ENCODE measurements around the gene SPATA13. TPM values are rescaled to one million over a fixed set of nuclear protein-coding genes. Genes with fewer than 3 reads are reported as not detected.

SPATA13 gene
- total and polyA plus RNA-seq, 5 donors from 2014 or later = 80.9 to 115 (median 87.9) TPM

DNA sequence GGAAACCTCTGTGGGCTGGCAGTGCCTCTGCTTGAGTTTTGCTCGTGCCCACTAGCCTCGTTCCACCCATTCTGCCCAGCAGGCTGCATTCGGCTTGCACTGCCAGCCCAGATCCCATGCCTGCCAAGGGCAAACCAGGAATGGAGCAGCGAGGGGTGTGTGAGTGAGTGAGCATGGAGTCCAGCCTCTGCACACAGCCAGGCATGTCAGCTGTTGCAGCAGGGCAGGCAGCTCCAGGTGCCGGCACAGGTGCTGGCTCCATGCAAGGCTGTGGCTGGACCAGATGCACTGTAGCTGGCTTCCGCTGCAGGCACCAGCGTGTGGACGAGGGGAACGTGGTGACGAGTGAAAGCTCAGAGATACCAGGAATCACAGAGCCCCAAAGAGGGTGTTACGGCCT, 64.5 kb downstream of the SPATA13 start:
- peaks cover 13% of the 10 kb centered on the region for H3K4me1 ChIP-seq (ENCODE audit: control insufficient read depth, insufficient read depth, low read length, poor library complexity, severe bottlenecking)
- no peaks in the 10 kb centered on the region for H3K9me3 Mint-ChIP-seq
- ATAC-seq (ENCODE audit: low read depth in 2 of 2) = no peak
- H3K27ac Mint-ChIP-seq = no peak overlapping the region
- H3K4me3 ChIP-seq (ENCODE audit: low read depth, low read length) = no peak overlapping the region
- H3K36me3 Mint-ChIP-seq = no peaks in the 10 kb centered on the region
- no peak overlapping the region for H3K27ac ChIP-seq (ENCODE audit: insufficient read depth, low read length, poor library complexity, severe bottlenecking)
- H3K4me1 Mint-ChIP-seq = peaks cover under 1 to 18% (median 9%) of the 10 kb centered on the region in 4 donors
- no peaks in the 10 kb centered on the region for H3K27me3 ChIP-seq (ENCODE audit: control insufficient read depth, insufficient read depth, low read length)
- H3K36me3 ChIP-seq (ENCODE audit: control insufficient read depth, insufficient read depth, low read length) = no peaks in the 10 kb centered on the region
- H3K27me3 Mint-ChIP-seq = no peaks in the 10 kb centered on the region
- peak overlapping the region in 1 of 4 donors; percentile 60 for H3K4me3 Mint-ChIP-seq
- DNase-seq = no peak
- H3K9me3 ChIP-seq (ENCODE audit: control insufficient read depth in 2 of 2, low read length in 2 of 2) = no peaks in the 10 kb centered on the region

DNA sequence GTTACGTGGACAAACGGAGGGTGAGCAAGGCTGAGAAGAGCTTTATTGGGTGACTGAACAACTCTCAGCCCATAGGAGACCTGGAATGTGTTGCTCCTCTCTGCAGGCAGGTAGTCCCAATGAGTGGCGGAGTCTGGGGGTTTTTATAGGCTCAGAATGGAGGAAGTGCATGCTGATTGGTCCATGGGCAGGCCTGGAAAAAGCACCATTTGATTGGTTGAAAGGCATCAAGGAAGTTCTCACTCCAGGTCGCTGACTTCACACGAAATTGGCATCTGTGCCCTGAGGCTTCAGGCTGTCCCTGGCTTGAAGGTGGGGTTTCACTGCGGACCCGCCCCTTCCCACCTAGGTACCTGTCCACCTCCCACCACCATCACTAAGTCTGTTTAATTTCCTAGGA, 65.4 kb downstream of the SPATA13 start:
- no peaks in the 10 kb centered on the region for H3K9me3 Mint-ChIP-seq
- DNase-seq (no peak), ATAC-seq (ENCODE audit: low read depth in 2 of 2) (no peak)
- Histone ChIP-seq H3K9me3 (ENCODE audit: control insufficient read depth in 2 of 2, low read length in 2 of 2) (no peaks in the 10 kb centered on the region), H3K36me3 (ENCODE audit: control insufficient read depth, insufficient read depth, low read length) (no peaks in the 10 kb centered on the region), H3K4me3 (ENCODE audit: low read depth, low read length) (no peak overlapping the region), H3K27me3 (ENCODE audit: control insufficient read depth, insufficient read depth, low read length) (no peaks in the 10 kb centered on the region), H3K4me1 (ENCODE audit: control insufficient read depth, insufficient read depth, low read length, poor library complexity, severe bottlenecking) (peaks cover 13% of the 10 kb centered on the region), H3K27ac (ENCODE audit: insufficient read depth, low read length, poor library complexity, severe bottlenecking) (no peak overlapping the region)
- peaks cover 0 to 24% (median 7%) of the 10 kb centered on the region in 4 donors for H3K4me1 Mint-ChIP-seq
- no peaks in the 10 kb centered on the region for H3K27me3 Mint-ChIP-seq
- H3K36me3 Mint-ChIP-seq = no peaks in the 10 kb centered on the region
- no peak overlapping the region for H3K4me3 Mint-ChIP-seq
- H3K27ac Mint-ChIP-seq = peak overlapping the region in 1 of 3 donors; percentile 6

DNA sequence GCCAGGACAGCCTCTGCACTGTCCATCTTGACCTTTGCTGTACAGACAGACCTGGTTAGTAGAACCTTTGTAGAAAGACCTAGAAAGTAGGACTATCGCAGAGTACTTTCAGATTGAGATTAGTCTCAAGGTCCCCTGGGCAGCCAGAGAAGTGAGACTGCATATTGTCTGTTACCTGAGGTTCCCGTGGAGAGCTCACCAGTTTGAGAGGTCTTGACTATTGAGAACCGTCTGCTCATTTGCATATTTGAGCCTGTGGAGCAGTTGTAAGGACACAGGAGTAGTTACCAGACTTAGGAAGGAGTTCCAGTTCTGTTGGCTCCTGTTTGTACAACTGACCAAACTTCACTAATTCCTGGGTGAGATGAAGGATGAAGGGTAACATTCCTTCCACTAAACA, 66.2 kb downstream of the SPATA13 start:
- Mint-ChIP-seq H3K4me1 (peaks cover 0 to 28% (median 10%) of the 10 kb centered on the region in 4 donors), H3K27me3 (no peaks in the 10 kb centered on the region), H3K36me3 (no peaks in the 10 kb centered on the region), H3K4me3 (no peak overlapping the region), H3K27ac (no peak overlapping the region), H3K9me3 (no peaks in the 10 kb centered on the region)
- H3K4me3 ChIP-seq (ENCODE audit: low read depth, low read length) = no peak overlapping the region
- no peak overlapping the region for H3K27ac ChIP-seq (ENCODE audit: insufficient read depth, low read length, poor library complexity, severe bottlenecking)
- H3K36me3 ChIP-seq (ENCODE audit: control insufficient read depth, insufficient read depth, low read length) = no peaks in the 10 kb centered on the region
- DNase-seq = no peak
- peaks cover 13% of the 10 kb centered on the region for H3K4me1 ChIP-seq (ENCODE audit: control insufficient read depth, insufficient read depth, low read length, poor library complexity, severe bottlenecking)
- no peaks in the 10 kb centered on the region for H3K27me3 ChIP-seq (ENCODE audit: control insufficient read depth, insufficient read depth, low read length)
- ATAC-seq (ENCODE audit: low read depth in 2 of 2) = no peak
- H3K9me3 ChIP-seq (ENCODE audit: control insufficient read depth in 2 of 2, low read length in 2 of 2) = no peaks in the 10 kb centered on the region

DNA sequence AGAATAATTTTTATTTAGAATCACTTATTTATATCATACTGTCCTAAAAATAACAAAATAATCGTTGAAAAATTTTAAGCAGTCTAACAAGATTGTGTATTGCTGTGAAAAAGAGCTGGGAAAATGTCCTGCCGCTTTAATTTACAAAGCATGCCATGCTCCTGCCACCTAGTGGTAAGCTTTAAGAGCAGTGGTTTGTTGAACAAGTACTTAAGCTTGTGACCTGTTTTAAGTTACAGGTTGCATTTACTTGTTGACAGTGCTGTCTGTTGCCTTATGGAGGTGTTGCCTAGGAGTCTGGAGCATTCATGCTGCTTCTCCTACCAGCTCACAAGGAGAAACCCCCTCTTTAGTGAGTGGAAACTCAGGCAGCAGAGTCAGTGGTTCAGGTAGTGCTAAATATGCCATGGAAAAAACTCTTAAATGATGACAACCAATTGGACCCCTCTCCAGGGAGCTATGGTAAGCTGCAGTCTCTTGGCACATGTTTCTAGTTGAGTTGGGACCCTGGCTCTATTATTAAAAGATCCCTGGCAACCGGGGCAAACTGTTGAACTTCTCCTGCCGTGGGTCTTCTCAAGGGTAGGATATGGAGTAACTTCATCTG, 68.4 kb downstream of the SPATA13 start:
- Histone ChIP-seq H3K9me3 (ENCODE audit: control insufficient read depth in 2 of 2, low read length in 2 of 2) (no peaks in the 10 kb centered on the region), H3K4me3 (ENCODE audit: low read depth, low read length) (no peak overlapping the region), H3K27ac (ENCODE audit: insufficient read depth, low read length, poor library complexity, severe bottlenecking) (no peak overlapping the region), H3K4me1 (ENCODE audit: control insufficient read depth, insufficient read depth, low read length, poor library complexity, severe bottlenecking) (peaks cover 10% of the 10 kb centered on the region), H3K36me3 (ENCODE audit: control insufficient read depth, insufficient read depth, low read length) (no peaks in the 10 kb centered on the region), H3K27me3 (ENCODE audit: control insufficient read depth, insufficient read depth, low read length) (no peaks in the 10 kb centered on the region)
- no peak overlapping the region for H3K27ac Mint-ChIP-seq
- no peaks in the 10 kb centered on the region for H3K9me3 Mint-ChIP-seq
- ATAC-seq (ENCODE audit: low read depth in 2 of 2) (peak; percentile 53 to 70), DNase-seq (peak in 2 of 3 donors; percentile 49 to 77)
- H3K27me3 Mint-ChIP-seq = no peaks in the 10 kb centered on the region
- no peaks in the 10 kb centered on the region for H3K36me3 Mint-ChIP-seq
- H3K4me1 Mint-ChIP-seq = peaks cover 0 to 41% (median 19%) of the 10 kb centered on the region in 4 donors
- H3K4me3 Mint-ChIP-seq = no peak overlapping the region

DNA sequence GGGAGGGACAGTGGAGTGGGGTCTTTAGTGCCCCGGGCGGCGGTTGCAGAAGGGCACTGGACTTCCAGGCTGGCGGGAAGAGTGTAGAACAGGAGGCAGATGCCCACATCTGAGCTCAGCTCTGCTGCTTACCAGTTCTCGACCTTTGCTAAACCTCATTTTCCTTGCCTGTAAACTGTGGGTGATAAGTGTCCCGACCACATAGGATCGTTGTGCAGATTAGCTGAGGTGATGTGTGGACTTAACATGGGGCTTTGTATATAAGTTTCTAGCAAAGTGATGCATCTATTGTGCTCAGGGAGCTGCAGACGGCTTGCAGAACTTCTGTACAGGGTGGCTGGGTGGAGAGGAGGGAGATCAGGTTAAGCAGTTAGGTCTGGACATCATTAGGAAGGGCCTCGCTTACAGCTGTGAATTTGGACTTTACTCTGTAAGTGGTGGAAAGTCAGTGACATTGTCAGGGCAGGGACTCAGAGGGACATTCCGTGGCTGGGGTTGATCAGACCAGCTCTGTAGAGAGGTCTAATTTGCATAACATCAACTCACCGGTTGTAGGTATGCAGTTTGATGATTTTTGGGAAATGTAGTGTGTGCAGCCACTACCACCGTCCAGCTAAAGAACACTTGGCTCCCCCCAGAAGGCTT, 70.0 kb downstream of the SPATA13 start:
- ATAC-seq (ENCODE audit: low read depth in 2 of 2) (no peak), DNase-seq (no peak)
- H3K27ac Mint-ChIP-seq = peak overlapping the region in 1 of 3 donors; percentile 59
- H3K4me3 Mint-ChIP-seq = no peak overlapping the region
- H3K27ac ChIP-seq (ENCODE audit: insufficient read depth, low read length, poor library complexity, severe bottlenecking) = no peak overlapping the region
- no peak overlapping the region for H3K4me3 ChIP-seq (ENCODE audit: low read depth, low read length)
- H3K9me3 Mint-ChIP-seq = no peaks in the 10 kb centered on the region
- H3K4me1 ChIP-seq (ENCODE audit: control insufficient read depth, insufficient read depth, low read length, poor library complexity, severe bottlenecking) = peaks cover 5% of the 10 kb centered on the region
- H3K9me3 ChIP-seq (ENCODE audit: control insufficient read depth in 2 of 2, low read length in 2 of 2) = no peaks in the 10 kb centered on the region
- H3K27me3 Mint-ChIP-seq = no peaks in the 10 kb centered on the region
- no peaks in the 10 kb centered on the region for H3K36me3 ChIP-seq (ENCODE audit: control insufficient read depth, insufficient read depth, low read length)
- H3K27me3 ChIP-seq (ENCODE audit: control insufficient read depth, insufficient read depth, low read length) = no peaks in the 10 kb centered on the region
- H3K36me3 Mint-ChIP-seq = no peaks in the 10 kb centered on the region
- H3K4me1 Mint-ChIP-seq = peaks cover 0 to 37% (median 16%) of the 10 kb centered on the region in 4 donors

DNA sequence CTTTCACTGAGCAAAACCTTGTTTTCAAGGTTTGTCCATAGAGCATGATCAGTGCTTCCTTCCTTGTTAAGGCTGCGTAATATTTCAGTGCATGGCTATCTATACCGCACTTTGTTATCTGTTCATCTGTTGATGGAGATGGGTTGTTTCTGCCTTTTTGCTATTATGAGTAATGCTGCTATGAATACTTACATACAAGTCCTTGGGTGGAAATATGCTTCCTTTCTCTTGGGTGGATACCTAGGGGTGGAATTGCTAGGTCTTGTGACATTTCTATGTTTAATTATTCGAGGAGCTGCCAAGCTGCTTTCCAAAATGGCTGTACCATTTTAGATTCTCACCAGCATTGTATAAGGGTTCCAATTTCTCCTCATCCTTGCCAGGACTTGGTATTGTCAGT, 70.9 kb downstream of the SPATA13 start:
- Histone ChIP-seq H3K4me3 (ENCODE audit: low read depth, low read length) (no peak overlapping the region), H3K27ac (ENCODE audit: insufficient read depth, low read length, poor library complexity, severe bottlenecking) (no peak overlapping the region), H3K9me3 (ENCODE audit: control insufficient read depth in 2 of 2, low read length in 2 of 2) (no peaks in the 10 kb centered on the region), H3K27me3 (ENCODE audit: control insufficient read depth, insufficient read depth, low read length) (no peaks in the 10 kb centered on the region), H3K36me3 (ENCODE audit: control insufficient read depth, insufficient read depth, low read length) (no peaks in the 10 kb centered on the region), H3K4me1 (ENCODE audit: control insufficient read depth, insufficient read depth, low read length, poor library complexity, severe bottlenecking) (peaks cover 5% of the 10 kb centered on the region)
- Mint-ChIP-seq H3K27ac (peak overlapping the region in 1 of 3 donors; percentile 59), H3K4me3 (no peak overlapping the region), H3K27me3 (no peaks in the 10 kb centered on the region), H3K4me1 (peaks cover 0 to 35% (median 16%) of the 10 kb centered on the region in 4 donors), H3K9me3 (no peaks in the 10 kb centered on the region), H3K36me3 (no peaks in the 10 kb centered on the region)
- ATAC-seq (ENCODE audit: low read depth in 2 of 2) (no peak), DNase-seq (no peak)

DNA sequence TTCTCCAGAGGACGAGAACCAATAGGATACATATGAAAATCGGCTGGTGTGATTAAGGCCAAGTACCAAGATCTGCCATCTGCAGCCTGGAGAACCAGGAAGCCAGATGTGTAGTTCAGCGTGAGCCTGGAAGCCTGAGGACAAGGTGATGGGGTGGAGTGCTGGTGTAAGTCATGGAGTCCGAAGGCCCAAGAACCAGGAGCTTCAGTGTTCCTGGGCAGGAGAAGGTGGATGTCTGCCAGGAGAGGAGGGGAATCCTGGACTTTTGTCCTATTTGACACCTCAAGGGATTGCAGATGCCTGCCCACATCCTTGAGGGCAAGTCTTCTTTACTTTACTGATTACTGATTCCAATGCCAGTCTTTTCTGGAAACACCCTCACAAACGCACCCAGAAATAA, 71.5 kb downstream of the SPATA13 start:
- Mint-ChIP-seq H3K4me3 (no peak overlapping the region), H3K4me1 (peaks cover 0 to 39% (median 16%) of the 10 kb centered on the region in 4 donors), H3K27ac (no peak overlapping the region), H3K36me3 (no peaks in the 10 kb centered on the region), H3K27me3 (no peaks in the 10 kb centered on the region), H3K9me3 (no peaks in the 10 kb centered on the region)
- ATAC-seq (ENCODE audit: low read depth in 2 of 2) = no peak
- Histone ChIP-seq H3K9me3 (ENCODE audit: control insufficient read depth in 2 of 2, low read length in 2 of 2) (no peaks in the 10 kb centered on the region), H3K36me3 (ENCODE audit: control insufficient read depth, insufficient read depth, low read length) (no peaks in the 10 kb centered on the region), H3K4me3 (ENCODE audit: low read depth, low read length) (no peak overlapping the region), H3K4me1 (ENCODE audit: control insufficient read depth, insufficient read depth, low read length, poor library complexity, severe bottlenecking) (peaks cover 5% of the 10 kb centered on the region), H3K27me3 (ENCODE audit: control insufficient read depth, insufficient read depth, low read length) (no peaks in the 10 kb centered on the region), H3K27ac (ENCODE audit: insufficient read depth, low read length, poor library complexity, severe bottlenecking) (no peak overlapping the region)
- no peak for DNase-seq

DNA sequence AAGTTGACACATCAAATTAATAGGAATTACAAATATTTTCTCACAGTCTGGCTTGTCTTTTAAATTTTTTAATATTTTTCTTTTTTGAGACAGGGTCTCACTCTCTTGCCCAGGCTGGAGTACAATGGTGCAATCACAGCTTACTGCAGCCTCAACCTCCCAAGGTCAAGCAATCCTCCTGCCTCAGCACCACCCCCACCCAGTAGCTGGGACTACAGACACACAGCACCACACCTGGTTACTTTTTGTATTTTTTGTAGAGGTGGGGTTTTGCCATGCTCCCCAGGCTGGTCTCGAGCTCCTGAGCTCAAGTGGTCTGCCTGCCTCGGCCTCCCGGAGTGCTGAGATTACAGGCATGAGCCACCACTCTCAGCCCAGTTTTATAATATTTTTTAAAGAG, 72.0 kb downstream of the SPATA13 start:
- Histone ChIP-seq H3K27ac (ENCODE audit: insufficient read depth, low read length, poor library complexity, severe bottlenecking) (no peak overlapping the region), H3K36me3 (ENCODE audit: control insufficient read depth, insufficient read depth, low read length) (no peaks in the 10 kb centered on the region), H3K4me3 (ENCODE audit: low read depth, low read length) (no peak overlapping the region), H3K4me1 (ENCODE audit: control insufficient read depth, insufficient read depth, low read length, poor library complexity, severe bottlenecking) (peaks cover 5% of the 10 kb centered on the region), H3K27me3 (ENCODE audit: control insufficient read depth, insufficient read depth, low read length) (no peaks in the 10 kb centered on the region), H3K9me3 (ENCODE audit: control insufficient read depth in 2 of 2, low read length in 2 of 2) (no peaks in the 10 kb centered on the region)
- Mint-ChIP-seq H3K36me3 (no peaks in the 10 kb centered on the region), H3K4me3 (no peak overlapping the region), H3K27ac (no peak overlapping the region), H3K9me3 (no peaks in the 10 kb centered on the region), H3K4me1 (peaks cover 0 to 39% (median 18%) of the 10 kb centered on the region in 4 donors), H3K27me3 (no peaks in the 10 kb centered on the region)
- ATAC-seq (ENCODE audit: low read depth in 2 of 2) = no peak
- DNase-seq = no peak
